ENCODE data around the gene MRPS23. TPM values are rescaled to one million over a fixed set of nuclear protein-coding genes. Genes with fewer than 3 reads are reported as not detected.

The MRPS23 gene
- total RNA-seq, 4 donors from 2014 or later: 5.9 to 12.1 (median 9.3) TPM

DNA sequence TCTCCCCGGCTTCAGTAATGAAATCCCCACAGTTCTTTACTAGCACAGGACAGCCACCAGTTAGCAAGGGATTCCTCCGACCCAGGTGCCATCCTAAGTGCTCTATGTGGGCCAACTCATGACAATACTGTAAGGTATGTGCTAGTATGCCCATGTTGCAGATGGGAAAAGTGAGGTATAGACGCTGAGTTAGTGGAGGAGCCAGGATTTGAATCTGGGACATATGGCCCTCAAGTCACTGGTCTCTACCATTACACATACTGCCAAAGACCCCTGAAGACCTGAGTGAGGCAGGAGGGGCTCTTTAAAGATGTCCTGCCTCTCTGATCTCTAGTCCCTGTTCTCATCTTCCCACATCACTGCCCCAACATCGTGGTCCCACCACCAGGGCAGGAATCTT is 36.2 kb upstream of the MRPS23 start:
- TF ChIP-seq, protein P1, sequence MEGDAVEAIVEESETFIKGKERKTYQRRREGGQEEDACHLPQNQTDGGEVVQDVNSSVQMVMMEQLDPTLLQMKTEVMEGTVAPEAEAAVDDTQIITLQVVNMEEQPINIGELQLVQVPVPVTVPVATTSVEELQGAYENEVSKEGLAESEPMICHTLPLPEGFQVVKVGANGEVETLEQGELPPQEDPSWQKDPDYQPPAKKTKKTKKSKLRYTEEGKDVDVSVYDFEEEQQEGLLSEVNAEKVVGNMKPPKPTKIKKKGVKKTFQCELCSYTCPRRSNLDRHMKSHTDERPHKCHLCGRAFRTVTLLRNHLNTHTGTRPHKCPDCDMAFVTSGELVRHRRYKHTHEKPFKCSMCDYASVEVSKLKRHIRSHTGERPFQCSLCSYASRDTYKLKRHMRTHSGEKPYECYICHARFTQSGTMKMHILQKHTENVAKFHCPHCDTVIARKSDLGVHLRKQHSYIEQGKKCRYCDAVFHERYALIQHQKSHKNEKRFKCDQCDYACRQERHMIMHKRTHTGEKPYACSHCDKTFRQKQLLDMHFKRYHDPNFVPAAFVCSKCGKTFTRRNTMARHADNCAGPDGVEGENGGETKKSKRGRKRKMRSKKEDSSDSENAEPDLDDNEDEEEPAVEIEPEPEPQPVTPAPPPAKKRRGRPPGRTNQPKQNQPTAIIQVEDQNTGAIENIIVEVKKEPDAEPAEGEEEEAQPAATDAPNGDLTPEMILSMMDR (IDR thresholded peaks at IDR 0.05; ENCODE audit: low read depth): no peak

DNA sequence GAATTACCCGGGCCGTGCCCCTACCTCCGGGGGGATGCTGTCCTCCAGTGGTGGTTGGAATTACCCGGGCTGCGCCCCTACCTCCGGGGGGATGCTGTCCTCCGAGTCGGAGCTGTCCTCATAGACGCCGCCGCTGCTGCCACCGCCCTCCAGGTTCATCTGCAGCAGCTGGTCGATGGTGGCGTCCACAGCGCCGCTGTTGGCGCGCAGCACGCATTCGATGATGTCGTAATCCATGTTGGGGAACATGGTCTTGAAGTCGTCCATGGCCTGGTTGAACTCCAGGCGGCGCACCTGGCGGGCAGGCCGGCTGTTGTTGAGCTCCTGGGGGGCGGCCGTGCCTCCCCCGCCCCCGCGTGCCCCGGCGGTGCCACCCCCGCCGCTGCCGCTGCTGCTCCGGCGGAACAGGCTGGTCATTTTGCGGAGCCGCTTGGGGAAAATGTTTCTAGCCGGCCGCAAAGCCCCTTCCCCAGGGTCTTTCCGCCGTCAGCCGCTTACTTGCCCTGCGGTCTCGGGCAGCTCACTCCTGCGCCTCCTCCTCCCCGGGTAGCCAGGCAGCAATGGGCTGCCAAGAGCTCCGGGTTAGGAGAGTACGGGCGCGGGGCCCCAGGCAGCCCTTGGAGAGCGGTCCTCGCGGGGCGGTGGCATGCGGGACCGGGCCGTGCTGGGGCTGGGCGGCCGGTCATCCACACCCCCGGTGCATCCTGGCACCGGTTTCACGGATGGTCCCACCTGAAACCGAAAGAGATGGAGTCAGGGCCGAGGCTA is 35.5 kb upstream of the MRPS23 start:
- TF ChIP-seq, protein P1 (IDR thresholded peaks at IDR 0.05; ENCODE audit: low read depth): no peak

DNA sequence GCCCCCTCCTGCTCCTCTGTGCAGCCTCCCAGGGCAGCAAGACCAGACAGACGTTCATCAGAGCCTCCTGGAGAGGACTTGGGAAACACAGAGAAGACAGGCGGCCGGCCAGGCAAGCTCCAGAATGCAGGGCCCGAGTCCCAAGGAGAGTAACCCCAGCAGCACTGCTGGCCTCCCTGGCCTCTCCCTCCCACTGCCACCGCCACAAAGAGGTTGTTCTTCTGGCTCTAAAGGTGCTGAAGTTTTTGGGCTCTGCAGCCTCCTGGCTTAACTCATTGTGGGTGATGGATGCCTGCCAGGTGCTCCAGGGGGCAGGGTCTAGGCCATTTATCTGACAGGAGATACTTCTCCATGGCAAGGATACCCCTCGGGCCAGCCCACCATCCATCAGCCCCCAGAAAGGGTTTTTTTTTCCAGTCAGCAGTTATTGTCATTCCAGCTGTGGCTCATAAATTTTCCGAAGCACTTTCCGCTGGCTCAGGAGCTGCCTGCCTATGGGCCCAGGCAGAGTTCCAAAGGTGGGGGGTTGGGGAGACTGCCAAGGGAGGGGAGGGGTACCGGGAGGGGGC is 32.0 kb upstream of the MRPS23 start:
- TF ChIP-seq, protein P1 (IDR thresholded peaks at IDR 0.05; ENCODE audit: low read depth): no peak

DNA sequence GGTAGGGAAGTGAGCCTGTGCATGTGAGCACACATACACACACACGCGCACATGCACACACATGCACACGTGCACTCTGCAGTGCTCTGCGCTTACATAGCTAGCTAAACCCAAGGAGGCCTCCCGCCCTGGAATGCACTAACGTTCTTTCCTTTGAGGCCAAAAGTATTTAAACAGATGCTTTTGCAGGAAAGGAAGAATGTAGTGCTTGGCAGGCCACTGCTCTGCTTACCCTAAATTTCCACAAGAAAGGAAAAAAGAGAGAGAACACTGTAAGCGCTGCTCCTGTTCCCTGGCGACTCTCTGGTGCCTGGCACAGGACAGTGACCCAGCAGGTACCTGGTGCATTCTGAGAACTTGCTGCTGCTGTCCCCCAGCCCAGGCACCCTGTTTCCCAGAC is 31.3 kb upstream of the MRPS23 start:
- TF ChIP-seq, protein P1 (IDR thresholded peaks at IDR 0.05; ENCODE audit: low read depth): no peak

DNA sequence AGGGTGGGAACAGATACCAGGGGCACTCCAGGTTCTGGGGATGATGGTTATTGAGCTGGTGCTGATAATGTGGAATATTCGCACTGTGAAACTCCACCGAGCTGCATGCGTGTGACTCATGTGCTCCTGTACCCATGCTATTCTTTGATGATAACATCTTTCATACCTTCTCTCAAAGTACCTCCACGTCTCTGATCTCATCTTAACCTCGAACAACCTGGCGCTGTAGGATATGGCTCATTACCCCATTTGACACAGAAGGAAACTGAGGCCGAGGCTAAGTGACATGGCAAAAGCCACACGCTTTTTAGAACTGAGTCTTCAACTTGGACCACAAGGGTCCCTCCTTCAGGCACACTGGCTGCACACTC is 30.2 kb upstream of the MRPS23 start:
- TF ChIP-seq, protein P1 (IDR thresholded peaks at IDR 0.05; ENCODE audit: low read depth): no peak

DNA sequence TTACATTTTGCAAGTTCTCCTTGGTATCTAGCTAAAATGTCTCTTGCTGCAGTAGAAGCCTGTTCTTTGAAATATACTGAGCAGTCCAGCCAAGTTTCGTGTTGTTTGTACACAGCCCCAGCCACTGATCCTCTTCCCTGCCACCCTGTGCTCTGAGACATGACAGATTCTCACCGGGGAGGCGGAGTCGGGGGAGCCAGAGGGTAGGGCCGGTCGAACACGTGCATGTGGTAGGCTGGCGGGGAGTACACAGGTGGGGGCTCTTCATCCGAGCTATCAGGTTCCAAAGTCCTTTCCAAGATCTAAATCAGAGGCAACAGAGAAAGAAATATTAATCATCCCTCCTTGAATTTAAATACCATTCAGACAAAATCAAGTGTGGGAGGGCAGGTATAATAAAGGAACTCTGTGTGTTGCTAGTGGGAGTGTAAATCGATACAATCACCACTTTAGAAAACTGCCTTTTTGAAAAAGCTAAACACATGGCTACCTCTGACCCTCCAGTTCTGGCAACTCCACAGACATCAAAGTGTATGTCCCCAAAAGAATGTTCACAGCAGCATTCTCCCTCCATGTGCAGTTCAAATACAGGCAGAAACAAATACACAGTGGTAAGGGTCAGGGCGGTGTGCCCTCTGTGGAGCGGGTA is 29.7 kb upstream of the MRPS23 start:
- TF ChIP-seq, protein P1 (IDR thresholded peaks at IDR 0.05; ENCODE audit: low read depth): no peak

DNA sequence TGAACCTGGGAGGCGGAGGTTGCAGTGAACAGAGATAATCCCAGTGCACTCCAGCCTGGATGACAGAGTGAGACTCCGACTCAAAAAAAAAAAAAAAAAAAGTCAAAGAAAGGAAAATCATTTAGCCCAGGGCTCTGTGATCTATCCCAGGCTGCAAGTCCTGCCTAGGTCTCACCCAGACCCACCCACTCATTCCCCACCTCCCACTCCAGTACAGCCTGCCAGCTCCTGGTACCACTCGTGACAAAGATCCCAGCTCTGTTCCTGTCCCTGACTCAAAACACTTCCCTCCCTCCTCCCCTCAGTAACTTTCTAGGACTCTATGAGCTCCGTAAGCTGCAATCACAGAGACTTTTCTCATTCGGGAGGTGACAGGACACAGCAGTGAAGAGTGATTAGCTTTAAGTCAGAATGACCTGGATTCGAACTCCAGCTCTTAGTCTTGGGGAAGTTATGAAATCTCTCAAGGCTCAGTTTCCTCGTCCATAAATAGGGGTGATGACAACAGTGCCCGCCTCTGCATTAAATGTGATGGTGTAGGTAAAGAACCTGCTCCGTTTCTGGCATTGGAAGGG is 28.0 kb upstream of the MRPS23 start:
- TF ChIP-seq, protein P1 (IDR thresholded peaks at IDR 0.05; ENCODE audit: low read depth): no peak
